GM21526 (cell line): ENCODE data around the gene TOLLIP.
"Not testable (repeated sequence)": the region's sequence is repeated elsewhere in the genome, so short reads cannot be mapped to it uniquely, and the experiment has no call there.

ENCODE experiments used
- ATAC-seq: cut with Tn5 transposase; IDR thresholded peaks from one replicate; pipeline ENCODE4 v1.9.1; 2021; ENCODE audit warnings: moderate library complexity; ENCODE audit not compliant: unreplicated experiment, low FRiP score

Gene TOLLIP

DNA sequence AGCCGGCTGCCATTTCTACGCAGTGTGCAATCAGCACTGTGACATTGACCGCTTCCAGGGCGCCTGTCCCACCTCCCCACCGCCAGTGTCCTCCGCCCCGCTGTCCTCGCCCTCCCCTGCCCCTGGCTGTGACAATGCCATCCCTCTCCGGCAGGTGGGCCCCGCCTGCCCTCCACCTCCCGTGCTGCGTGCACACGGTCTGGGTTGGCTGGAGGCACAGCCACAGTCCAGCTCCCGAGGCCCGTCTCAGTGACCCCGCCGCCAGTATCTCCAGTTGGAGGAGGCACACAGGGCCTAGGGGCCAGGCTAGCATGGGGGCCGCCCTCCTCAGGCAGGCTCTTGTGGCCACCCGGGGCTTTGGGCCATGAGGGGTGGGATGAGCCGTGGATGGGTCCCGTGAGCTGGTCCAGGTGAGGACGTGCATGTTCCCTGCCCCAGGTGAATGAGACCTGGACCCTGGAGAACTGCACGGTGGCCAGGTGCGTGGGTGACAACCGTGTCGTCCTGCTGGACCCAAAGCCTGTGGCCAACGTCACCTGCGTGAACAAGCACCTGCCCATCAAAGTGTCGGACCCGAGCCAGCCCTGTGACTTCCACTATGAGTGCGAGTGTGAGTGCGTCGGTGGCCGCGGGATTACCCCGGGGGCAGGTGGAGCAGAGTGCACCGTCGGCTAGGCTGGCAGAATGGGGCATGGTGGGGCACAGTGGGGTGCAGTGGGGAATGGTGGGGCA is 56.9 kb downstream of the TOLLIP start:
- no peak for ATAC-seq

GRCh38 chr11:1251236-1251770 is 58.1 kb downstream of the TOLLIP start:
- ATAC-seq: no peak

DNA sequence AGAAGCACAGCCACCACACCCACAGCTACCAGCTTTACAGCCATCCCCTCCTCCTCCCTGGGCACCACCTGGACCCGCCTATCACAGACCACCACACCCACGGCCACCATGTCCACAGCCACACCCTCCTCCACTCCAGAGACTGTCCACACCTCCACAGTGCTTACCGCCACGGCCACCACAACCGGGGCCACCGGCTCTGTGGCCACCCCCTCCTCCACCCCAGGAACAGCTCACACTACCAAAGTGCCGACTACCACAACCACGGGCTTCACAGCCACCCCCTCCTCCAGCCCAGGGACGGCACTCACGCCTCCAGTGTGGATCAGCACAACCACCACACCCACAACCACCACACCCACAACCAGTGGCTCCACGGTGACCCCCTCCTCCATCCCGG is 59.0 kb downstream of the TOLLIP start:
- ATAC-seq: not testable (repeated sequence)

GRCh38 chr11:1248951-1249350 is 60.5 kb downstream of the TOLLIP start:
- ATAC-seq: not testable (repeated sequence)

DNA sequence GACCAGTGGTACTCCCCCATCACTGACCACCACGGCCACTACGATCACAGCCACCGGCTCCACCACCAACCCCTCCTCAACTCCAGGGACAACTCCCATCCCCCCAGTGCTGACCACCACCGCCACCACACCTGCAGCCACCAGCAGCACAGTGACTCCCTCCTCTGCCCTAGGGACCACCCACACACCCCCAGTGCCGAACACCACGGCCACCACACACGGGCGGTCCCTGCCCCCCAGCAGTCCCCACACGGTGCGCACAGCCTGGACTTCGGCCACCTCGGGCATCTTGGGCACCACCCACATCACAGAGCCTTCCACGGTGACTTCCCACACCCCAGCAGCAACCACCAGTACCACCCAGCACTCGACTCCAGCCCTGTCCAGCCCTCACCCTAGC is 62.4 kb downstream of the TOLLIP start:
- not testable (repeated sequence) for ATAC-seq

DNA sequence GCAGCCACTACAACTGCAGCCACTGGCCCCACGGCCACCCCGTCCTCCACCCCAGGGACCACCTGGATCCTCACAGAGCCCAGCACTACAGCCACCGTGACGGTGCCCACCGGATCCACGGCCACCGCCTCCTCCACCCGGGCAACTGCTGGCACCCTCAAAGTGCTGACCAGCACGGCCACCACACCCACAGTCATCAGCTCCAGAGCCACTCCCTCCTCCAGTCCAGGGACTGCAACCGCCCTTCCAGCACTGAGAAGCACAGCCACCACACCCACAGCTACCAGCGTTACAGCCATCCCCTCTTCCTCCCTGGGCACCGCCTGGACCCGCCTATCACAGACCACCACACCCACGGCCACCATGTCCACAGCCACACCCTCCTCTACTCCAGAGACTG is 63.1 kb downstream of the TOLLIP start:
- not testable (repeated sequence) for ATAC-seq

DNA sequence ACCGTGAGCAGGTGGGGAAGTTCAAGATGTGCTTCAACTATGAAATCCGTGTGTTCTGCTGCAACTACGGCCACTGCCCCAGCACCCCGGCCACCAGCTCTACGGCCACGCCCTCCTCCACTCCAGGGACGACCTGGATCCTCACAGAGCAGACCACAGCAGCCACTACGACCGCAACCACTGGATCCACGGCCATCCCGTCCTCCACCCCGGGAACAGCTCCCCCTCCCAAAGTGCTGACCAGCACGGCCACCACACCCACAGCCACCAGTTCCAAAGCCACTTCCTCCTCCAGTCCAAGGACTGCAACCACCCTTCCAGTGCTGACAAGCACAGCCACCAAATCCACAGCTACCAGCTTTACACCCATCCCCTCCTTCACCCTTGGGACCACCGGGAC is 63.7 kb downstream of the TOLLIP start:
- ATAC-seq: not testable (repeated sequence)

DNA sequence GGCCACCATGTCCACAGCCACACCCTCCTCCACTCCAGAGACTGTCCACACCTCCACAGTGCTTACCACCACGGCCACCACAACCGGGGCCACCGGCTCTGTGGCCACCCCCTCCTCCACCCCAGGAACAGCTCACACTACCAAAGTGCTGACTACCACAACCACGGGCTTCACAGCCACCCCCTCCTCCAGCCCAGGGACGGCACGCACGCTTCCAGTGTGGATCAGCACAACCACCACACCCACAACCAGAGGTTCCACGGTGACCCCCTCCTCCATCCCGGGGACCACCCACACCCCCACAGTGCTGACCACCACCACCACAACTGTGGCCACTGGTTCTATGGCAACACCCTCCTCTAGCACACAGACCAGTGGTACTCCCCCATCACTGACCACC is 64.9 kb downstream of the TOLLIP start:
- not testable (repeated sequence) for ATAC-seq

GRCh38 chr11:1243521-1243920 is 65.9 kb downstream of the TOLLIP start:
- not testable (repeated sequence) for ATAC-seq

GRCh38 chr11:1242751-1243150 is 66.7 kb downstream of the TOLLIP start:
- ATAC-seq: not testable (repeated sequence)

DNA sequence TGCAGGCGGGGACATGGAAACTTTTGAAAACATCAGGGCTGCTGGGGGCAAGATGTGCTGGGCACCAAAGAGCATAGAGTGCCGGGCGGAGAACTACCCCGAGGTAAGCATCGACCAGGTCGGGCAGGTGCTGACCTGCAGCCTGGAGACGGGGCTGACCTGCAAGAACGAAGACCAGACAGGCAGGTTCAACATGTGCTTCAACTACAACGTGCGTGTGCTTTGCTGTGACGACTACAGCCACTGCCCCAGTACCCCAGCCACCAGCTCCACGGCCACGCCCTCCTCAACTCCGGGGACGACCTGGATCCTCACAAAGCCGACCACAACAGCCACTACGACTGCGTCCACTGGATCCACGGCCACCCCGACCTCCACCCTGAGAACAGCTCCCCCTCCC is 67.1 kb downstream of the TOLLIP start:
- ATAC-seq: no peak

GRCh38 chr11:1241706-1242105 is 67.7 kb downstream of the TOLLIP start:
- no peak for ATAC-seq

DNA sequence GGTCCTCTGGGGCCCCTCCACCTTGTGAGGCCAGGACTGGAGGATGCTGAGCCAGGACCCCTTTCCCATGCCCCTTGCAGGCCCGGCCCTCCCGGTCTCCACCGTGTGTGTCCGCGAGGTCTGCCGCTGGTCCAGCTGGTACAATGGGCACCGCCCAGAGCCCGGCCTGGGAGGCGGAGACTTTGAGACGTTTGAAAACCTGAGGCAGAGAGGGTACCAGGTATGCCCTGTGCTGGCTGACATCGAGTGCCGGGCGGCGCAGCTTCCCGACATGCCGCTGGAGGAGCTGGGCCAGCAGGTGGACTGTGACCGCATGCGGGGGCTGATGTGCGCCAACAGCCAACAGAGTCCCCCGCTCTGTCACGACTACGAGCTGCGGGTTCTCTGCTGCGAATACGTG is 68.7 kb downstream of the TOLLIP start:
- no peak for ATAC-seq

DNA sequence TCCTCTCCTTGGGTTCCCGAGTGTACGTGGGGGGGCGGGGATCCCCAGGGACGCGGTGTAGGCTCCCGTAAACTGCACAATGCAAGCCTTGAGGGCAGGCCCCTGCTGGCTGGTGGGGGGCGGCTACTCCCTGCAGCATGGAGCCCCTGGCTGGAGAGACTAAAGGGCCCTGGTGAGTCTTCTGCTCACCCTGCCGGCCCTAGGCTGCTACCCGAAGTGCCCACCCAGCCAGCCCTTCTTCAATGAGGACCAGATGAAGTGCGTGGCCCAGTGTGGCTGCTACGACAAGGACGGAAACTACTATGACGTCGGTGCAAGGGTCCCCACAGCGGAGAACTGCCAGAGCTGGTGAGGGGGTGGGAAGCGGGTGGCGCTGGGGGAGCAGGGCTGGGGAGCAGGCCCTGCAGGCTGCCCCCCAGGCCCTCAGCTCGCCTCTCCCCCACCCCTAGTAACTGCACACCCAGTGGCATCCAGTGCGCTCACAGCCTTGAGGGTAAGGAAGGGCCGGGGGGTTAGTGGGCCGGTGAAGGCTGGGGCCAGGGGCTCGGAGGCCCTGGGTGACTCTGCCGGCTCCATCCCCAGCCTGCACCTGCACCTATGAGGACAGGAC is 69.7 kb downstream of the TOLLIP start:
- ATAC-seq: no peak

GRCh38 chr11:1238767-1239595 is 70.5 kb downstream of the TOLLIP start:
- no peak for ATAC-seq

DNA sequence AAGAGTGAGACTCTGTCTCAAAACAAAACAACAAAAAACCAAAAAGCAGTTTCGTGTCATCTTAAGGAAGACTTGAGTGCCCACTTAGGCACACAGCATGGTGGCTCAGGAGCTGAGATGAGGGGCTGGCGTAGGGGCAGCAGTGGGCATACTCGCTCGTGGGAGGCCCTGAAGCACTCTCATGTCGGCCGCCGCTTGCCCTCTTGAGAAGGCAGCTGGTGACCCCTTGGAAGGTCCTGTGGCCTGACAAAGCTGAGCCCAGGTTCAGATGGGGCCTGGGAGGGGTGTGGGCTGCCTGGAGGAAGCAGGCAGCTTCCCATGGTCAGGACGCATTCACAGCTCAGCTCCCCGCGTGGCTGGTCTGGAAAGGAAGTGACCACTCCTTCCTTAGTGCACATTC is 71.6 kb downstream of the TOLLIP start:
- ATAC-seq: no peak

DNA sequence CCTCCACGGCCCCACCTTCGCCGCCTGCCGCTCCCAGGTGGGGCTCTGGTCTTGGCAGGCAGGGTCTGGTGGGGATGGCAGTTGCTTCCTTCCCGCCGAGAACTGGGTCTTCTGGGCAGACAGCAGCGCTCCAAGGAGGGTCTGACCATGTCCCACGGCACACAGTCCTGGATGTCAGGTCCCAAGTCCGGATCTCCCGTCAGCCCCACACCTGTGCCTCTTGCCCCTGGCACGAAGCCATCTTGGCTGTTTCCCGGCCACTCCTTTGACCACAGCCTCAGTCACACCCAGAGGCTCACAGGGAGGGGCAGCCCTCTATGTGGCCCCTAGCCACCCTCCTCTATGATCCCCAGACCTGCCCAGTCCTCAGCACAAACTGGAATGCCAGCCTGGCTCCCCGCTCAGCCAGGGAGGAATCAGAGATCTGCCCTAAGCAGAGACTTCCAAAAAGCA is 72.3 kb downstream of the TOLLIP start:
- no peak for ATAC-seq

GRCh38 chr11:1236316-1237127 is 72.9 kb downstream of the TOLLIP start:
- no peak for ATAC-seq

DNA sequence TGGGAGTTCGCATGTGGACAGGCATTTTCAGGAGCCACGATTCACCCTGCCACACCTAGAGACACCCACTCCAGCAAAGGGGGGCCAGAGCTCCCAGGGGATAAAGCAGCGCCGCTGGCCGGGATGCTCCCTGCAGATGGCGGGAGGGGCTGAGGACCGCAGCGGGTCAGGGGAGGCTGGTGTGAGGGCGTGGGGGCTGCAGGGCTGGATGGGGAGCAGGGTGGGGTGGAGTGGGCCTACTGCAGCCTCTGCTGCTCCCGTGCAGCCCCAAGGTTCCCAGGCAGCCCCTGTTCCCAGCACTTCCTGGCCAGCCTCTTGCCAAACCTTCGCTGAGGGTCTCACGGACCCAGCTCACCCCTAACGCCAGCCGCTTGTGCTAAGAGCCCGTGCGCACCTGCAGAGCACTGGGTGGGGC is 73.5 kb downstream of the TOLLIP start:
- no peak for ATAC-seq

DNA sequence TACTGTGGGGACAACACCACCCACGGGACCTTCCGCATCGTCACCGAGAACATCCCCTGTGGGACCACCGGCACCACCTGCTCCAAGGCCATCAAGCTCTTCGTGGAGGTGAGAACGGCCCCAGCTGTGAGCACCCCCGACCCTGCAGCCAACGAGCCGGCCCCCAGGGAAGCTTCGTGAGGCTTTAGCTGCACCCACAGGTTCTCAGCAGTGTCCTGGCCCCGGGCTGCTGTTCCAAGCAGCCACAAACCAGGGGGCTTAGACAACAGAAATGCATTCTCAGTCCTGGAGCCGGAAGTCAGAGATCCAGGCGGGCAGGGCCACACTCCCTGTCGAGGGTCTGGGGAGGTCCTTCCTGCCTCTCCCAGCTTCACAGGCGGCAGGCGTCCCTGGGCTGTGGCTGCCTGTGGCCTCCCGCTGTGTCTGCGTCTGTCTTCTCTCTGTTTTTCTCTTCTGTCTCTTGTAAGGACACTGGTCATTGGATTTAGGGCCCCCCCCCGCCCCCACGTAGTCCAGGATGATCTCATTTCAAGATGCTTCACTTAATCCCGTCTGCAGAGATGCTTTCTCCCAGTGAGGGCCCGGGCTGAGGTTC is 74.0 kb downstream of the TOLLIP start:
- ATAC-seq: no peak
